ACHN (cell line): ENCODE measurements around the gene CERS6.
"Not testable (repeated sequence)": the region's sequence is repeated elsewhere in the genome, so short reads cannot be mapped to it uniquely, and the experiment has no call there.

ENCODE experiments used
- DNase-seq: peaks from one replicate; pipeline ENCODE4 v3.0.0-alpha.2; 2015
- in situ Hi-C: cut with HindIII; loops from 2 replicates; pipeline ENCODE4 v1.10.0; 2017; ENCODE audit warnings: low sequenced_read_pairs, low pct_ligation_motif_present, low pct_unique_long_range_greater_than_20kb

CERS6 gene

DNA sequence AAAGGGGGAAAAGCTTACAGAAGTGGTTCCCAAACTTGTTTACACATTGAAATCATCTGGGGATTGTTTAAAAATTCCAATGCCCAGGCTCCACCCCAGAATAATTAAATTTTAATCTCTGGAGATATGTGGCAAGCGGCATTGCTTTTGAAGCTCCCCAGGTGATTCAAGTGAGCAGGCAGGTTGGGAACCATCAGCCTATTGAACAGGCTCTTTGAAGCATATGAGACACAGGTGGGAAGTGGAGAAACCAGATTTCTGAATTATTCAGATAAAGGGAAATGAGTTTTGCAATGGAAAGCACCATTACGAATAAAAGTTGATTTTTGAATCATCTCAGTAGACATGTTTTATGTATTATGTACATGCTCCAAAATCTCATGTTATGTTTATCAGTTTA lies 288.8 kb downstream of the CERS6 start:
- in situ Hi-C loops = no loop called here
- no peak for DNase-seq

- DNase-seq = no peak
- in situ Hi-C loops = no loop called here
These were observed 292.4 kb downstream of the CERS6 start for GRCh38 chr2:168748461-168748860.

- no peak for DNase-seq
- in situ Hi-C loops = no loop called here
These were observed 293.2 kb downstream of the CERS6 start for GRCh38 chr2:168749297-168749696.

DNA sequence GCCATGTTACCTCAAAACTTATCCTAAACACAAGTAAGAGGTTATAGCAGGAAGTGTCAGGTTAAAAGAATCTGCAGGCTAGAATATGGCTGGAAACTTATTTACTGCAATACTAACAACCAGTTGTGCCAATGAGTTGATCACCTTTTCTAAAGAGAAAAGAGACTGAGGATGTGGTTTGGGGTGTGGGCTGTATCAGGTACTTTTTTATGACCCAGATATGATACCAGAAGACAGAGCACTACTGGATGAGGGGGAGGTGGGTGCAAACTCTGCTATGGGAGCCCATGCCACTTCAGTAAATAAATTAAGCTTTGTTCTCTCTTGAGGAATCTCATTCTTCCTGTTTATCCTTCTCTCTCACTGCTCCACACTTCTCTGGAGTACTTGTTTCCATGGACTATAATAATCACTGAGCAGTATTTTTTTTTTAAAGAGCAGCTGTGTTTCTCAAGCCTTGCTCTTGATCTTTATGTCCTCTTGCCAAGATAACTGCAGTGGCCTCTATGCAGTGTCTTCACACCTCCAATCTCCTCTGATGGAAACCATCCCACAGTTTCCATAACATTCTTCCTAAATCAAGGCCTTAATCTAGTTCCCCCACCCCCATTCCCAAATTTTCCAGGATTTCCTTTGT lies 295.1 kb downstream of the CERS6 start:
- DNase-seq = no peak
- in situ Hi-C loops = loop anchor here (25.0 kb wide), 1 partner anchor 161 kb away; the partner anchor contains the start of gene G6PC2

GRCh38 chr2:168752361-168752760 lies 296.3 kb downstream of the CERS6 start:
- in situ Hi-C loops = loop anchor here (25.0 kb wide), 1 partner anchor 160 kb away; the partner anchor contains the start of gene G6PC2
- DNase-seq = no peak

GRCh38 chr2:168753765-168754329 lies 297.8 kb downstream of the CERS6 start:
- in situ Hi-C loops = loop anchor here (25.0 kb wide), 1 partner anchor 158 kb away; the partner anchor contains the start of gene G6PC2
- no peak for DNase-seq

DNA sequence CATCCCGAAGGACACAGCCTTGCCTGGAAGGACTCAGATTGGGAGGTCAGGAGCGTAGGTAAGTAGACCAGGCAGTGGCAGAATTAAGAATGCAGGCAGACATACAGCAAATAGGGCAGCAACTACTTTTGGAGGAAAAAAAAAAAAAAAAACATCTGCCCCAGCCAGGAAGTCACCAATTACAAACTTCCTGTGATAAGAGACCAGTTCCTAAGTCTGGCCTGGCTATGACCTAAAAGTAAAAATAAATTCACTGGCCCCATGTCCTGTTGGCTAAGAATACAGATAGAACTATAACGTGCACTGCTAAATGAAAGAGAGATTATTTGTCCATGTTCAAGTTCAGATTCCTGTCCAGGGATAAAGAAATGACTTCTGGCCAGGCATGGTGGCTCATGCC lies 301.2 kb downstream of the CERS6 start:
- DNase-seq = no peak
- in situ Hi-C loops = loop anchor here (25.0 kb wide), 1 partner anchor 155 kb away; the partner anchor contains the start of gene G6PC2

DNA sequence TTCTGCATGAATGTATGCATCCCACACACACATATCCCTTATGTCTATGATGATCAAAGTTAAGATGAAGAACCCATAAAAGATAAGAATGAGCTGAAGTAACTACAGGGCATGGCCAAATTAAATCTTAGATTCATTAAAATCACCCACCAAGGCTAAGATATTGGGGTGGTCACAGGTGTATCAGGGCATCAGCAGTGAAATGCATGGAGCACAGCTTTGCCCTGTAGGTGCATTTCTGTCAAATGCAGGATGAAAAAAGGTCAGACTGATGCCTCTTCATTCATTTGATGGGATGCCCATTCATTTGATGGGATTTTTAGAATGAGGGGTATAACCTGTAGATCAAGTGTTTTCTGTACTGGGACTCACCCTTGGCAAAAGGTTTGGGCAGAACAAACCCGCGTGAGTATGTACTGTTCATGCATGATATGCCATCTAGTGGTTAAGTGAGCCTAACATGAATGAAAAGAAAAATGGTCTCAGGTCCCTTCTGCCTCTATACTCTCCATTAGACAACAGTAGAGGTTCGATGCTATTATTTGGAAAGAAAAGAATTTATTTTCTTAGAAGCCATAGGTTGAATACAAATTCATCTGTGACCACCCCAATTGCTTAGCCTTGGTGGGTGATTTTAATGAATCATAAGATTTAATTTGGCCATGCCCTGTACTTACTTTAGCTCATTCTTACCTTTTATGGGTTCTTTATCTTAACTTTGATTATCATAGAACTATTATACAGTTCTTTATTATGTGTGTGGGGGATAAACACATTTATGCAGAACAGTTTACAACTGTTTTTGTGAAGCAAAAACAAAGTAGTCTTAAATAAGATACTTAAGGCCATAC lies 303.1 kb downstream of the CERS6 start:
- in situ Hi-C loops = loop anchor here (25.0 kb wide), 1 partner anchor 153 kb away; the partner anchor contains the start of gene G6PC2
- DNase-seq = peak; percentile 66

DNA sequence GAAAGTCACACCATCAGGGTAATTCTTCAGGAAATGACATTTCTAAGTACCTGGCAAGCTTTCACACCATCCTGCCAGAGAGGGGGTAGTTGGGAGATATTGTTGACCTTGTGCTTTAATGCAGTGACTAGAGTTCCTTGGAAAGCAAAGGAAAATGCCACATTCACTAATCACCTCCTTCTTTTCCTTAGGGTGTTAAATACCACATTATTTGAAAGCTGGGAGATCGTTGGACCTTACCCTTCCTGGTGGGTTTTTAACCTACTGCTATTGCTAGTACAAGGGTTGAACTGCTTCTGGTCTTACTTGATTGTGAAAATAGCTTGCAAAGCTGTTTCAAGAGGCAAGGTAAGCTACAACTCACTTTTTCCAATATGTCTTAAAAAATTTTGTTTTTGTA lies 309.3 kb downstream of the CERS6 start:
- in situ Hi-C loops = loop anchor here (25.0 kb wide), 1 partner anchor 147 kb away; the partner anchor contains the start of gene G6PC2
- no peak for DNase-seq

DNA sequence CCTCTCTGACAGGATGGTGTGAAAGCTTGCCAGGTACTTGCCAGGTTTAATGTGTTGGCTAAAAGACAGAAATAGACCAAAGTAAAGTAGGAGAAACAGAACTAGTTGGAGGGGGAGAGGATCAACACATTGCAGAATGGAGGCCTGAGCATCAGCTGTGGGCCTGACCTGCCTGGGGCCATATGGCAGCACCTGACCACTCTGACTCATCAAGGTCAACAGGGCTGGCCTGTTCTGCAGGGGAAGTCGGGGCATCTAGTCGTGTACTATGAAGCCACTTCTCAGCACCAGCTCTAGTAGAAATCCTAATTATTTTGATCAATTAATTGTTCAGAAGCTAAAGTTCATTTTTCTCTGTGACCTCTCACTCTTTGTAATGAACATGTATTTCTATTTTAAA lies 310.5 kb downstream of the CERS6 start:
- no peak for DNase-seq
- in situ Hi-C loops = loop anchor here (25.0 kb wide), 1 partner anchor 146 kb away; the partner anchor contains the start of gene G6PC2

GRCh38 chr2:168767258-168767657 lies 311.2 kb downstream of the CERS6 start:
- in situ Hi-C loops = loop anchor here (25.0 kb wide), 1 partner anchor 145 kb away; the partner anchor contains the start of gene G6PC2
- no peak for DNase-seq

- in situ Hi-C loops = loop anchor here (25.0 kb wide), 1 partner anchor 144 kb away; the partner anchor contains the start of gene G6PC2
- not testable (repeated sequence) for DNase-seq
These were observed 312.3 kb downstream of the CERS6 start for GRCh38 chr2:168768357-168768756.

DNA sequence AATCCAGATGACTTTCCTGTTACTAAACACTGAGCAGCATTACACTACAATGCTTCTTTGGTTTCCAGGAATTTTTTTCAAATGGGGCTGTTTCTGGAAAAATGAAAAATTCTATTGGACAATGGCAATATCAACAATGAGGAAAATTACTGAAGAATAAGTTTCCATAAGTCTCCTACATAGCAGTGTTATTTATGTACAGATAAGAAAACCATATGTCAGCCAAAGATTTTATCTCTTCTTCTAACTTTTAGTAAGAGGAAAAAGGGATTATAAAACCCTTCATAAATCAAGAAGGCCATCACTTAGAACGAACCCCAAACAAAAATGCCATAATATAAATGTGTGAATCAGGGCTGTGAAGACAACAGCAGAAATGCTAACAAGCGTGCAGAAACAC lies 314.7 kb downstream of the CERS6 start:
- in situ Hi-C loops = loop anchor here (25.0 kb wide), 1 partner anchor 142 kb away; the partner anchor contains the start of gene G6PC2
- no peak for DNase-seq

- in situ Hi-C loops = loop anchor here (25.0 kb wide), 1 partner anchor 140 kb away; the partner anchor contains the start of gene G6PC2
These were observed 316.6 kb downstream of the CERS6 start for GRCh38 chr2:168772704-168773103.

GRCh38 chr2:168773128-168773527 lies 317.1 kb downstream of the CERS6 start:
- no peak for DNase-seq

More at GRCh38 chr2:168772704-168773103, 316.6 kb downstream of the CERS6 start:
- DNase-seq = no peak

DNA sequence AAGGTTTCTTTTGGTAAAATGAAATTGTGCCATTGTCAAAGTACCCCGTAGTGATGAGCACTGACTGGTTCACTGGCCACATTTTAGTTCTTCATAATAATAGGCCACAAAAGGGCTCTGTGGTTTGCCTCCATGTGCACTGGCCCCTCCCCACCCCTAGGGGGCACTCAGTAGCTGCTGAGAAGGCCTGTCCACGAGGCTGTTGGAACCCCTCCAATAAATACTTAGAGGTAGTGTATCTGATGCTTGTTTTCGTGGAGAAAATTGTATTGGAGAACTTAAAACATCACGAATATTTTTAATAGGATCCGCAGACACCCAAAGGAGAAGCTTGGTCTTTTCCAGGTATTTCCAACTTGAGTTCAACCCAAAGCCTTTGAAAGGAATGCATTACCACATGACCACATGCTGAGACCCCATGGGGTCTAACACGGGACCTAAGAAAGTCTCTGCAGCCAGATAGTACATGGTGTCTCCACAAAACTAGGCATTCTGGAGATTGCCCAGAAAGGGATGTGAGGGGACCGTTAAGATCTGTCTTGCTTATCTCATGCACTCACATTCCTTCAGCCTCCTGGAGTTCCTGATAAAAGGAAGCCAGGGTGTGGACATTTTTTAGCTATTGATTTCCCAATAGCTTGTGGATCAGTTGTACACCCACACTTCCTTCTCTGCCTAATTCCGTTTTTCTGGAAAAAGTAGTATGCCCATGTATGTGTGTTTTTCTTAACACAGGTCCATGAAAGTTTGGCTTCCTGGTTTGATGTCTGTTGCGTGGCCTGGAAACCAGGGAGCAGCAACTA lies 317.8 kb downstream of the CERS6 start:
- in situ Hi-C loops = loop anchor here (25.0 kb wide), 1 partner anchor 138 kb away; the partner anchor contains the start of gene G6PC2
- peak; percentile 78 for DNase-seq

More at GRCh38 chr2:168773128-168773527, 317.1 kb downstream of the CERS6 start:
- in situ Hi-C loops = loop anchor here (25.0 kb wide), 1 partner anchor 139 kb away; the partner anchor contains the start of gene G6PC2

- in situ Hi-C loops = no loop called here
- DNase-seq = no peak
These were observed 319.8 kb downstream of the CERS6 start for GRCh38 chr2:168775837-168776236.

GRCh38 chr2:168780669-168781071 lies 324.6 kb downstream of the CERS6 start:
- in situ Hi-C loops = no loop called here
- no peak for DNase-seq
